OCI-LY7 (cell line): ENCODE data around the gene S100B. TPM values are rescaled to one million over a fixed set of nuclear protein-coding genes. Genes with fewer than 3 reads are reported as not detected.

ENCODE experiments used
- BruUV-seq: library from RNA; stranded (reverse); fragments of 400-500 nt; replicated peaks from 2 replicates; lab custom pipeline; 2021; lab: Mats Ljungman, UMichigan
- CTCF ChIA-PET: fragments of 300-600 bp; sonication (Branson Sonifier 250); formaldehyde crosslinking; loops from one replicate; lab custom pipeline; 2022; ENCODE audit warnings: antibody characterized with exemption; ENCODE audit not compliant: unreplicated experiment; lab: Charles Lee
- POLR2A ChIA-PET: fragments of 300-600 bp; sonication (Branson Sonifier 250); formaldehyde crosslinking; loops from one replicate; lab custom pipeline; 2022; ENCODE audit warnings: antibody characterized with exemption; lab: Charles Lee
- DNase-seq: peaks from one replicate; pipeline ENCODE4 v3.0.0-alpha.2; 2015; ENCODE audit warnings: low spot score
- H2AFZ ChIP-seq: fragments of 200-600 bp; sonication (generic), shearing (Covaris generic); 2 replicates; pipeline ENCODE4 v1.6.1; 2014; ENCODE audit warnings: mild to moderate bottlenecking, antibody characterized with exemption, low read length, moderate library complexity
- H3K27ac ChIP-seq: fragments of 200-600 bp; sonication (generic); 2 replicates; pipeline ENCODE4 v1.5.1; 2014; ENCODE audit warnings: mixed run types, low read depth, mild to moderate bottlenecking, moderate library complexity, low read length, inconsistent platforms; ENCODE audit not compliant: poor library complexity, severe bottlenecking
- H3K36me3 ChIP-seq: fragments of 200-600 bp; sonication (generic); 2 replicates; pipeline ENCODE4 v1.6.1; 2014; ENCODE audit warnings: mild to moderate bottlenecking, antibody characterized with exemption, low read length, moderate library complexity, mixed read lengths; ENCODE audit not compliant: insufficient read depth
- H3K4me1 ChIP-seq: fragments of 200-600 bp; sonication (generic); 2 replicates; pipeline ENCODE4 v1.5.1; 2014; ENCODE audit warnings: mild to moderate bottlenecking, low read length; ENCODE audit not compliant: insufficient read depth, poor library complexity, severe bottlenecking
- H3K4me2 ChIP-seq: fragments of 200-600 bp; sonication (generic); 2 replicates; pipeline ENCODE4 v1.6.1; 2014; ENCODE audit warnings: mild to moderate bottlenecking, low read length
- H3K4me3 ChIP-seq: fragments of 200-600 bp; sonication (generic); 2 replicates; pipeline ENCODE4 v1.5.1; 2014; ENCODE audit warnings: mild to moderate bottlenecking, low read depth, low read length; ENCODE audit not compliant: poor library complexity, severe bottlenecking
- H3K79me2 ChIP-seq: fragments of 200-600 bp; sonication (generic); 2 replicates; pipeline ENCODE4 v1.6.1; 2016; ENCODE audit warnings: low read depth, mild to moderate bottlenecking, low read length, moderate library complexity, mixed read lengths; ENCODE audit not compliant: insufficient read depth
- H3K9me2 ChIP-seq: fragments of 200-600 bp; sonication (generic); 2 replicates; pipeline ENCODE4 v1.6.1; 2016; ENCODE audit warnings: mild to moderate bottlenecking, low read length, mixed read lengths; ENCODE audit not compliant: insufficient read depth
- H3K9me3 ChIP-seq: fragments of 200-600 bp; sonication (generic); 2 replicates; pipeline ENCODE4 v1.6.1; 2014; ENCODE audit warnings: mild to moderate bottlenecking, mixed run types, low read length, mixed read lengths
- H4K20me1 ChIP-seq: fragments of 200-600 bp; sonication (generic); 2 replicates; pipeline ENCODE4 v1.6.1; 2014; ENCODE audit warnings: mild to moderate bottlenecking, antibody characterized with exemption, low read length, moderate library complexity, mixed read lengths; ENCODE audit not compliant: insufficient read depth
- EZH2phosphoT487 ChIP-seq: fragments of 200-600 bp; sonication (generic); IDR thresholded peaks from 2 replicates; pipeline ENCODE4 v1.6.1; 2018; ENCODE audit warnings: low read depth, borderline replicate concordance, mild to moderate bottlenecking, mixed run types, antibody characterized with exemption, low read length, moderate library complexity, mixed read lengths
- intact Hi-C: fragments of 100-400 bp; cut with micrococcal nuclease; formaldehyde crosslinking; loops from one replicate; pipeline ENCODE4 v1.10.0; 2022; ENCODE audit not compliant: unreplicated experiment
- total RNA-seq, 2 experiments: library from RNA; depleted of rRNA in 1 of 2; stranded (reverse); fragments of >200 nt in 1 of 2; shearing (Covaris generic) in 1 of 2; gene quantifications; 2 replicates each; pipeline ENCODE4 v1.2.3, GENCODE V29; 2014 to 2022
- TF ChIP-seq, protein P1 (sequence below): fragments of 200-600 bp; sonication (generic); conservative IDR thresholded peaks from 2 replicates; pipeline ENCODE4 v1.5.1; 2014; ENCODE audit warnings: mild to moderate bottlenecking, antibody characterized with exemption, low read length, moderate library complexity, mixed read lengths

The S100B gene
- total RNA-seq, 2 experiments from 2014 or later: not detected

- no peaks in the 10 kb centered on the region for H3K9me2 ChIP-seq
- H3K36me3 ChIP-seq: peaks cover 37% of the 10 kb centered on the region
- no peak overlapping the region for H2AFZ ChIP-seq
- intact Hi-C loops: no loop called here
- H4K20me1 ChIP-seq: no peaks in the 10 kb centered on the region
- no peak overlapping the region for H3K4me2 ChIP-seq
- TF ChIP-seq, protein P1, sequence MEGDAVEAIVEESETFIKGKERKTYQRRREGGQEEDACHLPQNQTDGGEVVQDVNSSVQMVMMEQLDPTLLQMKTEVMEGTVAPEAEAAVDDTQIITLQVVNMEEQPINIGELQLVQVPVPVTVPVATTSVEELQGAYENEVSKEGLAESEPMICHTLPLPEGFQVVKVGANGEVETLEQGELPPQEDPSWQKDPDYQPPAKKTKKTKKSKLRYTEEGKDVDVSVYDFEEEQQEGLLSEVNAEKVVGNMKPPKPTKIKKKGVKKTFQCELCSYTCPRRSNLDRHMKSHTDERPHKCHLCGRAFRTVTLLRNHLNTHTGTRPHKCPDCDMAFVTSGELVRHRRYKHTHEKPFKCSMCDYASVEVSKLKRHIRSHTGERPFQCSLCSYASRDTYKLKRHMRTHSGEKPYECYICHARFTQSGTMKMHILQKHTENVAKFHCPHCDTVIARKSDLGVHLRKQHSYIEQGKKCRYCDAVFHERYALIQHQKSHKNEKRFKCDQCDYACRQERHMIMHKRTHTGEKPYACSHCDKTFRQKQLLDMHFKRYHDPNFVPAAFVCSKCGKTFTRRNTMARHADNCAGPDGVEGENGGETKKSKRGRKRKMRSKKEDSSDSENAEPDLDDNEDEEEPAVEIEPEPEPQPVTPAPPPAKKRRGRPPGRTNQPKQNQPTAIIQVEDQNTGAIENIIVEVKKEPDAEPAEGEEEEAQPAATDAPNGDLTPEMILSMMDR: no peak
- H3K4me3 ChIP-seq: no peak overlapping the region
- CTCF ChIA-PET: no interaction called here
- peaks cover 16% of the 10 kb centered on the region; the same call in 1 of the 2 replicates for H3K9me3 ChIP-seq
- BruUV-seq: no TSS peak
- no peak overlapping the region for H3K27ac ChIP-seq
- POLR2A ChIA-PET: no interaction called here
- no peaks in the 10 kb centered on the region for H3K79me2 ChIP-seq
- no peak for DNase-seq
- no peaks in the 10 kb centered on the region for H3K4me1 ChIP-seq
Measured at GRCh38 chr21:46650476-46651098, 45.7 kb upstream of the S100B start.

DNA sequence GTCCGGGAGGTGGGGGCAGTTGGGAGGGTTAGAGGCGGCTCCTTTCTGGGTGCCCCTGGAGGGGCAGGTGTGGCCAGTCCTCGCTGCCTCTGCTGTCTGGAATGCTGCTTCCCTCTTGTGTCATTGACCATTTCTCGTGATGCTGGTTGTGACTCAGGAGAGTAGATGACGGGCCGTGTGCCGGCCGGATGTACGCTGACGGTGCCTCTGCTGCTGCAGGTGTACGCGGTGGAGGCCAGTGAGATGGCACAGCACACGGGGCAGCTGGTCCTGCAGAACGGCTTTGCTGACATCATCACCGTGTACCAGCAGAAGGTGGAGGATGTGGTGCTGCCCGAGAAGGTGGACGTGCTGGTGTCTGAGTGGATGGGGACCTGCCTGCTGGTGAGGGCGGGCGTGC lies 44.5 kb upstream of the S100B start:
- Histone ChIP-seq H3K4me3 (no peak overlapping the region), H4K20me1 (no peaks in the 10 kb centered on the region), H3K4me2 (no peak overlapping the region), H3K9me3 (peaks cover 4% of the 10 kb centered on the region; the same call in 1 of the 2 replicates), H3K4me1 (no peaks in the 10 kb centered on the region), H2AFZ (no peak overlapping the region), H3K27ac (no peak overlapping the region), H3K36me3 (peaks cover 30% of the 10 kb centered on the region), H3K79me2 (no peaks in the 10 kb centered on the region), H3K9me2 (no peaks in the 10 kb centered on the region)
- TF ChIP-seq, protein P1: no peak
- no peak for TF ChIP-seq EZH2phosphoT487
- intact Hi-C loops: no loop called here
- no peak for DNase-seq
- ChIA-PET POLR2A (no interaction called here), CTCF (no interaction called here)
- no TSS peak for BruUV-seq

GRCh38 chr21:46648539-46648938 lies 43.7 kb upstream of the S100B start:
- ChIA-PET POLR2A (no interaction called here), CTCF (no interaction called here)
- no peak overlapping the region for H3K27ac ChIP-seq
- H3K9me3 ChIP-seq: no peaks in the 10 kb centered on the region
- no peak overlapping the region for H2AFZ ChIP-seq
- H3K9me2 ChIP-seq: no peaks in the 10 kb centered on the region
- no peak for DNase-seq
- no peak overlapping the region for H3K4me2 ChIP-seq
- no peaks in the 10 kb centered on the region for H3K79me2 ChIP-seq
- no peaks in the 10 kb centered on the region for H4K20me1 ChIP-seq
- peaks cover 25% of the 10 kb centered on the region for H3K36me3 ChIP-seq
- intact Hi-C loops: no loop called here
- BruUV-seq: no TSS peak
- H3K4me3 ChIP-seq: no peak overlapping the region
- H3K4me1 ChIP-seq: no peaks in the 10 kb centered on the region
- TF ChIP-seq, protein P1: no peak
- TF ChIP-seq EZH2phosphoT487: no peak
